ENCODE measurements around the gene TEX55. TPM values are rescaled to one million over a fixed set of nuclear protein-coding genes. Genes with fewer than 3 reads are reported as not detected.

The TEX55 gene
- total and polyA plus RNA-seq, 2 experiments from 2014 or later: not detected

GRCh38 chr3:119175872-119176756 lies 30.1 kb downstream of the TEX55 start:
- H3K9me3 ChIP-seq (ENCODE audit: low read depth): no peaks in the 10 kb centered on the region
- no peak for TF ChIP-seq EZH2 (IDR thresholded peaks at IDR 0.05; ENCODE audit: insufficient read depth, poor library complexity, severe bottlenecking)
- TF ChIP-seq EZH2phosphoT487 (IDR thresholded peaks at IDR 0.05; ENCODE audit: insufficient read depth, low read depth): no peak
- H2AFZ ChIP-seq: peak overlapping the region; percentile 72
- peak overlapping the region; percentile 39 for H3K4me3 ChIP-seq
- H3K79me2 ChIP-seq (ENCODE audit: insufficient read depth): no peaks in the 10 kb centered on the region
- H3K27me3 ChIP-seq (replicated peaks; ENCODE audit: insufficient read depth): no peaks in the 10 kb centered on the region
- no peaks in the 10 kb centered on the region for H3K36me3 ChIP-seq (ENCODE audit: low read depth)
- H3K27ac ChIP-seq: peak overlapping the region; percentile 81
- H3F3A ChIP-seq (ENCODE audit: insufficient read depth): peaks cover 8% of the 10 kb centered on the region; the same call in 1 of the 2 replicates
- no peaks in the 10 kb centered on the region; the same call in 1 of the 2 replicates for H3K9me2 ChIP-seq (ENCODE audit: insufficient read depth)
- in situ Hi-C loops (cut with MboI): no loop called here
- H3K4me2 ChIP-seq (ENCODE audit: unreplicated experiment): peak overlapping the region; percentile 62
- DNase-seq: peak; percentile 89
- no peaks in the 10 kb centered on the region for H4K20me1 ChIP-seq (ENCODE audit: insufficient read depth)
- peaks cover 8% of the 10 kb centered on the region for H3K4me1 ChIP-seq (ENCODE audit: insufficient read depth)
- peak overlapping the region; percentile 58 for H3K9ac ChIP-seq
- whole genome bisulfite sequencing, 2 experiments (ENCODE audit: low coverage in 1 of 2, low lambda C conversion rate in 2 of 2, missing lambda C conversion rate in 2 of 2): 43 to 50% methylated on average over 10 of the region's 10 CpGs

- Histone ChIP-seq H3K36me3 (ENCODE audit: low read depth) (no peaks in the 10 kb centered on the region), H3K9me3 (ENCODE audit: low read depth) (no peaks in the 10 kb centered on the region), H4K20me1 (ENCODE audit: insufficient read depth) (no peaks in the 10 kb centered on the region), H3K79me2 (ENCODE audit: insufficient read depth) (no peaks in the 10 kb centered on the region), H3K4me3 (no peak overlapping the region), H2AFZ (peak overlapping the region; percentile 72; the same call in 1 of the 2 replicates), H3K9me2 (ENCODE audit: insufficient read depth) (no peaks in the 10 kb centered on the region; the same call in 1 of the 2 replicates), H3K27ac (peak overlapping the region; percentile 81), H3K27me3 (replicated peaks; ENCODE audit: insufficient read depth) (no peaks in the 10 kb centered on the region), H3F3A (ENCODE audit: insufficient read depth) (peaks cover 8% of the 10 kb centered on the region; the same call in 1 of the 2 replicates), H3K4me1 (ENCODE audit: insufficient read depth) (peaks cover 14% of the 10 kb centered on the region), H3K4me2 (ENCODE audit: unreplicated experiment) (peak overlapping the region; percentile 62), H3K9ac (0 out of 2 replicates have a peak overlapping the region, but pooled peaks have one; percentile 58)
- no peak for TF ChIP-seq EZH2 (IDR thresholded peaks at IDR 0.05; ENCODE audit: insufficient read depth, poor library complexity, severe bottlenecking)
- no peak for TF ChIP-seq EZH2phosphoT487 (IDR thresholded peaks at IDR 0.05; ENCODE audit: insufficient read depth, low read depth)
- no peak for DNase-seq
- WGBS, 2 experiments (ENCODE audit: low coverage in 1 of 2, low lambda C conversion rate in 2 of 2, missing lambda C conversion rate in 2 of 2): 51 to 53% methylated on average over 4 of the region's 4 CpGs
- in situ Hi-C loops (cut with MboI): no loop called here
Observed at GRCh38 chr3:119176778-119177177, 30.8 kb downstream of the TEX55 start.

- Histone ChIP-seq H3K4me3 (no peak overlapping the region), H3K9me3 (ENCODE audit: low read depth) (no peaks in the 10 kb centered on the region), H2AFZ (no peak overlapping the region), H4K20me1 (ENCODE audit: insufficient read depth) (no peaks in the 10 kb centered on the region), H3K4me1 (ENCODE audit: insufficient read depth) (peaks cover 19% of the 10 kb centered on the region), H3K9me2 (ENCODE audit: insufficient read depth) (no peaks in the 10 kb centered on the region; the same call in 1 of the 2 replicates), H3F3A (ENCODE audit: insufficient read depth) (peaks cover 8% of the 10 kb centered on the region; the same call in 1 of the 2 replicates), H3K79me2 (ENCODE audit: insufficient read depth) (no peaks in the 10 kb centered on the region), H3K4me2 (ENCODE audit: unreplicated experiment) (no peak overlapping the region), H3K27ac (no peak overlapping the region), H3K36me3 (ENCODE audit: low read depth) (no peaks in the 10 kb centered on the region), H3K27me3 (replicated peaks; ENCODE audit: insufficient read depth) (no peaks in the 10 kb centered on the region), H3K9ac (no peak overlapping the region)
- in situ Hi-C loops (cut with MboI): no loop called here
- DNase-seq: no peak
- TF ChIP-seq EZH2 (IDR thresholded peaks at IDR 0.05; ENCODE audit: insufficient read depth, poor library complexity, severe bottlenecking): no peak
- no peak for TF ChIP-seq EZH2phosphoT487 (IDR thresholded peaks at IDR 0.05; ENCODE audit: insufficient read depth, low read depth)
- WGBS, 2 experiments (ENCODE audit: low coverage in 1 of 2, low lambda C conversion rate in 2 of 2, missing lambda C conversion rate in 2 of 2): 70 to 72% methylated on average over 4 of the region's 4 CpGs
Observed at GRCh38 chr3:119177321-119177720, 31.4 kb downstream of the TEX55 start.

GRCh38 chr3:119181765-119182164 lies 35.8 kb downstream of the TEX55 start:
- Histone ChIP-seq H3K27me3 (replicated peaks; ENCODE audit: insufficient read depth) (no peaks in the 10 kb centered on the region), H3K9ac (no peak overlapping the region), H3K9me3 (ENCODE audit: low read depth) (no peaks in the 10 kb centered on the region), H3F3A (ENCODE audit: insufficient read depth) (peaks cover 22% of the 10 kb centered on the region), H2AFZ (peak overlapping the region; percentile 20; the same call in 1 of the 2 replicates), H4K20me1 (ENCODE audit: insufficient read depth) (no peaks in the 10 kb centered on the region), H3K4me3 (no peak overlapping the region), H3K9me2 (ENCODE audit: insufficient read depth) (no peaks in the 10 kb centered on the region; the same call in 1 of the 2 replicates), H3K27ac (no peak overlapping the region), H3K79me2 (ENCODE audit: insufficient read depth) (no peaks in the 10 kb centered on the region), H3K4me2 (ENCODE audit: unreplicated experiment) (peak overlapping the region; percentile 41), H3K4me1 (ENCODE audit: insufficient read depth) (peaks cover 32% of the 10 kb centered on the region), H3K36me3 (ENCODE audit: low read depth) (no peaks in the 10 kb centered on the region)
- WGBS, 2 experiments (ENCODE audit: low coverage in 1 of 2, low lambda C conversion rate in 2 of 2, missing lambda C conversion rate in 2 of 2): 70 to 79% methylated on average over 3 of the region's 3 CpGs
- DNase-seq: peak; percentile 45
- TF ChIP-seq EZH2 (IDR thresholded peaks at IDR 0.05; ENCODE audit: insufficient read depth, poor library complexity, severe bottlenecking) (no peak), EZH2phosphoT487 (IDR thresholded peaks at IDR 0.05; ENCODE audit: insufficient read depth, low read depth) (no peak)
- in situ Hi-C loops (cut with MboI): no loop called here

All from GM23248 (cell line).